ENCODE data around the gene MINK1.
A peak's percentile ranks its signal among the peaks of the same experiment; 100 is the strongest.

MINK1 gene

GRCh38 chr17:4891411-4892410, 58.6 kb downstream of the MINK1 start:
- TF ChIP-seq GATA1 (IDR thresholded peaks at IDR 0.05; ENCODE audit: low read depth, low read length) (no peak), POLR2A (IDR thresholded peaks at IDR 0.05; ENCODE audit: low read length) (peak; percentile 46)

GRCh38 chr17:4892499-4893221, 59.5 kb downstream of the MINK1 start:
- DNase-seq = no peak
- TF ChIP-seq POLR2A (IDR thresholded peaks at IDR 0.05; ENCODE audit: low read length) = no peak
- no peak for TF ChIP-seq GATA1 (IDR thresholded peaks at IDR 0.05; ENCODE audit: low read depth, low read length)

More at GRCh38 chr17:4891411-4892410, 58.6 kb downstream of the MINK1 start:
- DNase-seq = peak; percentile 79 to 85

GRCh38 chr17:4893272-4893671, 60.1 kb downstream of the MINK1 start:
- DNase-seq = no peak
- TF ChIP-seq POLR2A (IDR thresholded peaks at IDR 0.05; ENCODE audit: low read length) = no peak
- no peak for TF ChIP-seq GATA1 (IDR thresholded peaks at IDR 0.05; ENCODE audit: low read depth, low read length)

GRCh38 chr17:4893721-4894560, 60.8 kb downstream of the MINK1 start:
- DNase-seq = no peak
- TF ChIP-seq GATA1 (IDR thresholded peaks at IDR 0.05; ENCODE audit: low read depth, low read length) = no peak
- TF ChIP-seq POLR2A (IDR thresholded peaks at IDR 0.05; ENCODE audit: low read length) = no peak

GRCh38 chr17:4895121-4895520, 62.0 kb downstream of the MINK1 start:
- DNase-seq = no peak
- TF ChIP-seq GATA1 (IDR thresholded peaks at IDR 0.05; ENCODE audit: low read depth, low read length) (no peak), POLR2A (IDR thresholded peaks at IDR 0.05; ENCODE audit: low read length) (no peak)

- peak in 1 of 2 experiments; percentile 17 for DNase-seq
- TF ChIP-seq GATA1 (IDR thresholded peaks at IDR 0.05; ENCODE audit: low read depth, low read length) = no peak
Measured at GRCh38 chr17:4895657-4896331, 62.7 kb downstream of the MINK1 start.

GRCh38 chr17:4896332-4897197, 63.4 kb downstream of the MINK1 start:
- TF ChIP-seq GATA1 (IDR thresholded peaks at IDR 0.05; ENCODE audit: low read depth, low read length) (no peak), POLR2A (IDR thresholded peaks at IDR 0.05; ENCODE audit: low read length) (no peak)
- DNase-seq = no peak

GRCh38 chr17:4897198-4897687, 64.1 kb downstream of the MINK1 start:
- no peak for DNase-seq
- no peak for TF ChIP-seq POLR2A (IDR thresholded peaks at IDR 0.05; ENCODE audit: low read length)
- TF ChIP-seq GATA1 (IDR thresholded peaks at IDR 0.05; ENCODE audit: low read depth, low read length) = no peak

- no peak for DNase-seq
- TF ChIP-seq GATA1 (IDR thresholded peaks at IDR 0.05; ENCODE audit: low read depth, low read length) (no peak), POLR2A (IDR thresholded peaks at IDR 0.05; ENCODE audit: low read length) (no peak)
Measured at GRCh38 chr17:4897785-4898184, 64.6 kb downstream of the MINK1 start.

- TF ChIP-seq POLR2A (IDR thresholded peaks at IDR 0.05; ENCODE audit: low read length) = no peak
- no peak for TF ChIP-seq GATA1 (IDR thresholded peaks at IDR 0.05; ENCODE audit: low read depth, low read length)
- DNase-seq = no peak
Measured at GRCh38 chr17:4898351-4898750, 65.2 kb downstream of the MINK1 start.

- TF ChIP-seq POLR2A (IDR thresholded peaks at IDR 0.05; ENCODE audit: low read length) (no peak), GATA1 (IDR thresholded peaks at IDR 0.05; ENCODE audit: low read depth, low read length) (no peak)
- no peak for DNase-seq
Measured at GRCh38 chr17:4898927-4899326, 65.8 kb downstream of the MINK1 start.

All from erythroblast (primary cell).